ENCODE data around the gene WAPL.

- TF ChIP-seq CTCF (IDR thresholded peaks at IDR 0.05) (peak; percentile 47), EZH2 (IDR thresholded peaks at IDR 0.05) (no peak)
These were observed 1.8 kb upstream of the WAPL start for GRCh38 chr10:86523348-86523747.
